NB4 (cell line): ENCODE data around the gene PTPRG.

ENCODE experiments used
- MYC ChIP-seq: IDR thresholded peaks from 2 replicates; pipeline ENCODE4 v1.6.1; 2011; ENCODE audit warnings: low read depth, low read length
- POLR2A ChIP-seq: IDR thresholded peaks from 2 replicates; pipeline ENCODE4 v1.6.1; 2011; ENCODE audit warnings: mild to moderate bottlenecking; ENCODE audit not compliant: insufficient read length; ENCODE audit errors: extremely low read depth
- TF ChIP-seq, protein P1 (sequence below): IDR thresholded peaks from one replicate; pipeline ENCODE4 v1.5.1; 2012; ENCODE audit warnings: low read depth, low read length
- TF ChIP-seq, protein P2 (sequence below): IDR thresholded peaks from 2 replicates; pipeline ENCODE4 v1.6.1; 2011; ENCODE audit warnings: low read depth, low read length

DNA sequence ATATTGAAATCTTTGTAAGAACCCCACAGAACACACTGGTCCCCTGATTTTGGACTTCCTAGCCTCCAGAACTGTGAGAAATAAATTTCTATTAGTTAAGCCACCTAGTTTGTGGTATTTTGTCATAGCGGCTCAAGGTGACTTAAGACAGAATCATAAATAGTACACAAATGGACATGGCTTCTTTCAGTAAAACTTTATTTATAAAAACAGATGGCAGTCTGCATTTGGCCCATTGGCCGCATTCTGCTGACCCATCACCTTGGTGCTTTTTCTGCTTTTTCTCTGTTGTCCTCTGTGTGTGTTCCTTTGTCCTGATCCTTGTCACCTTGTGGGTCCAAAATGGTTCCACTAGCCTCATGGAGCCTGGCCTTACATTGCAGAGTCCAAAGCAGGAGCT is 363.6 kb downstream of the PTPRG start:
- TF ChIP-seq, protein P1, sequence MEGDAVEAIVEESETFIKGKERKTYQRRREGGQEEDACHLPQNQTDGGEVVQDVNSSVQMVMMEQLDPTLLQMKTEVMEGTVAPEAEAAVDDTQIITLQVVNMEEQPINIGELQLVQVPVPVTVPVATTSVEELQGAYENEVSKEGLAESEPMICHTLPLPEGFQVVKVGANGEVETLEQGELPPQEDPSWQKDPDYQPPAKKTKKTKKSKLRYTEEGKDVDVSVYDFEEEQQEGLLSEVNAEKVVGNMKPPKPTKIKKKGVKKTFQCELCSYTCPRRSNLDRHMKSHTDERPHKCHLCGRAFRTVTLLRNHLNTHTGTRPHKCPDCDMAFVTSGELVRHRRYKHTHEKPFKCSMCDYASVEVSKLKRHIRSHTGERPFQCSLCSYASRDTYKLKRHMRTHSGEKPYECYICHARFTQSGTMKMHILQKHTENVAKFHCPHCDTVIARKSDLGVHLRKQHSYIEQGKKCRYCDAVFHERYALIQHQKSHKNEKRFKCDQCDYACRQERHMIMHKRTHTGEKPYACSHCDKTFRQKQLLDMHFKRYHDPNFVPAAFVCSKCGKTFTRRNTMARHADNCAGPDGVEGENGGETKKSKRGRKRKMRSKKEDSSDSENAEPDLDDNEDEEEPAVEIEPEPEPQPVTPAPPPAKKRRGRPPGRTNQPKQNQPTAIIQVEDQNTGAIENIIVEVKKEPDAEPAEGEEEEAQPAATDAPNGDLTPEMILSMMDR = no peak
- TF ChIP-seq POLR2A (no peak), MYC (no peak)
- TF ChIP-seq, protein P2, sequence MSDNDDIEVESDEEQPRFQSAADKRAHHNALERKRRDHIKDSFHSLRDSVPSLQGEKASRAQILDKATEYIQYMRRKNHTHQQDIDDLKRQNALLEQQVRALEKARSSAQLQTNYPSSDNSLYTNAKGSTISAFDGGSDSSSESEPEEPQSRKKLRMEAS = no peak
